Testis (tissue), 2 donors: Measurements from ENCODE around the gene STK16.

Experiments used
- CTCF ChIP-seq, 3 experiments: fragments of 450-650 bp in 2 of 3; fragments of 200-600 bp in 1 of 3; sonication (generic) in 1 of 3; IDR thresholded peaks; one replicate each; pipeline ENCODE4 v1.5.1; 2016 to 2019; ENCODE audit warnings: antibody characterized with exemption in 3 of 3, mild to moderate bottlenecking in 2 of 3, moderate library complexity in 1 of 3
- POLR2A ChIP-seq: fragments of 450-650 bp; IDR thresholded peaks from one replicate; pipeline ENCODE4 v1.6.1; 2017; ENCODE audit warnings: antibody characterized with exemption, mild to moderate bottlenecking, moderate library complexity

GRCh38 chr2:219293736-219294231 is 48.5 kb downstream of the STK16 start:
- TF ChIP-seq CTCF (IDR thresholded peaks at IDR 0.05) = no peak
- TF ChIP-seq POLR2A = no peak
